NT2/D1 (cell line): ENCODE results near the gene ERC1.

Experiments
- DNase-seq: peaks from one replicate; pipeline ENCODE4 v3.0.0-alpha.2; 2011; ENCODE audit warnings: low read depth, low spot score
- H3K27me3 ChIP-seq: 2 replicates; pipeline ENCODE4 v1.6.0; 2011; ENCODE audit warnings: mild to moderate bottlenecking; ENCODE audit not compliant: insufficient read length, insufficient read depth
- H3K36me3 ChIP-seq: 2 replicates; pipeline ENCODE4 v1.6.1; 2011; ENCODE audit warnings: mild to moderate bottlenecking, low read length, mixed read lengths; ENCODE audit not compliant: insufficient read depth, insufficient read length
- H3K4me1 ChIP-seq: 2 replicates; pipeline ENCODE4 v1.5.1; 2011; ENCODE audit not compliant: insufficient read depth, insufficient read length
- H3K4me3 ChIP-seq: 2 replicates; pipeline ENCODE4 v1.5.1; 2011; ENCODE audit warnings: low read depth; ENCODE audit not compliant: insufficient read length
- H3K9ac ChIP-seq: 2 replicates; pipeline ENCODE4 v1.6.0; 2011; ENCODE audit warnings: low read depth; ENCODE audit not compliant: insufficient read length
- H3K9me3 ChIP-seq: 2 replicates; pipeline ENCODE4 v1.5.1; 2011; ENCODE audit warnings: mild to moderate bottlenecking, low read length; ENCODE audit not compliant: insufficient read depth
- SUZ12 ChIP-seq: IDR thresholded peaks from 2 replicates; pipeline ENCODE4 v1.6.1; 2011; ENCODE audit not compliant: insufficient read length, insufficient read depth; ENCODE audit errors: extremely low read depth
- YY1 ChIP-seq: IDR thresholded peaks from 2 replicates; pipeline ENCODE4 v1.6.1; 2011; ENCODE audit not compliant: insufficient read length, insufficient read depth
- ZNF274 ChIP-seq: IDR thresholded peaks from 2 replicates; pipeline ENCODE4 v1.6.1; 2011; ENCODE audit warnings: mild to moderate bottlenecking, low read depth, low read length

The ERC1 gene

DNA sequence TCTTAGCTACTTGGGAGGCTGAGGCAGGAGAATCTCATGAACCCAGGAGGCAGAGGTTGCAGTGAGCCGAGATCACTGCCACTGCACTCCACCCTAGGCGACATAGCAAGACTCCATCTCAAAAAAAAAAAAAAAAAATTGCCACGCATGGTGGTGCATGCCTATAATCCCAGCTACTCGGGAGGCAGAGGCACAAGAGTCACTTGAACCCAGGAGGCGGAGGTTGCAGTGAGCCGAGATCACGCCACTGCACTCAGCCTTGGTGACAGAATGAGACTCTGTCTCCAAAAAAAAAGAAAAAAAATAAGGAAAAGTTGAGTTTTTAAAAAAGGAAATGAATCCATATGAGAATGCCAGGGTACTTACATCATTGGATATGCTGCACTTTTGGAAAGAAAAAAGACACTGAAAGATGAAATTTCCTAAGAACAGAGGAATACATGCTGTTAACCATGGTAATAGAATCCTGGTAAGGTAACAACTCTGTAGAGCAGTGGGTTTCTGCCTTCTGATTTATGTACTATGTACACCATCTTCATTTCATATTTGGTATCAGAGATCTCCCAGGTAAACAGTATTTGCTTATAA, 222.7 kb downstream of the ERC1 start:
- no peaks in the 10 kb centered on the region for H3K9me3 ChIP-seq
- H3K4me3 ChIP-seq, result no peak overlapping the region
- no peak for DNase-seq
- no peak overlapping the region for H3K9ac ChIP-seq
- H3K36me3 ChIP-seq, result no peaks in the 10 kb centered on the region
- no peaks in the 10 kb centered on the region for H3K27me3 ChIP-seq
- TF ChIP-seq SUZ12 (no peak), YY1 (no peak), ZNF274 (no peak)
- no peaks in the 10 kb centered on the region for H3K4me1 ChIP-seq

DNA sequence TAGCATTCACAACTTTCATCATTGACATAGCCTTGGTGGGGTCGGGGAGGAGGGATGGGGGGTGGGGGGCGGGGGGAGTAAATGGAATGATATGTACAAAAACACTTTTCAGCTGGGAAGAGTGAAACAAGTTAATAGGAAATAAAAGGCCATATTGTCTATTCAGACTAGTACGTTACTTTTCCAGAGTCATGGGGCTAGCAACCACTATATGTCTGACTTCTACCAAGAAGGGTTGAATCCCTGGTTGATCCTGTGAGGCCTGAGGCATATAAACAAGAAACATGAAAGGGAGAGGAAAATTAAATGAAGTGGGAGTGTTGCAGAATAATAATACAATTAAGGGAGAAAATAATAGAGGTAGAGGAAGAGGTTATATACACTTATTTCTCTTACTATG, 225.5 kb downstream of the ERC1 start:
- Histone ChIP-seq H3K9ac (no peak overlapping the region), H3K36me3 (no peaks in the 10 kb centered on the region), H3K9me3 (no peaks in the 10 kb centered on the region), H3K4me1 (no peaks in the 10 kb centered on the region), H3K4me3 (no peak overlapping the region), H3K27me3 (no peaks in the 10 kb centered on the region)
- no peak for DNase-seq
- no peak for TF ChIP-seq SUZ12
- no peak for TF ChIP-seq ZNF274
- TF ChIP-seq YY1, result no peak

DNA sequence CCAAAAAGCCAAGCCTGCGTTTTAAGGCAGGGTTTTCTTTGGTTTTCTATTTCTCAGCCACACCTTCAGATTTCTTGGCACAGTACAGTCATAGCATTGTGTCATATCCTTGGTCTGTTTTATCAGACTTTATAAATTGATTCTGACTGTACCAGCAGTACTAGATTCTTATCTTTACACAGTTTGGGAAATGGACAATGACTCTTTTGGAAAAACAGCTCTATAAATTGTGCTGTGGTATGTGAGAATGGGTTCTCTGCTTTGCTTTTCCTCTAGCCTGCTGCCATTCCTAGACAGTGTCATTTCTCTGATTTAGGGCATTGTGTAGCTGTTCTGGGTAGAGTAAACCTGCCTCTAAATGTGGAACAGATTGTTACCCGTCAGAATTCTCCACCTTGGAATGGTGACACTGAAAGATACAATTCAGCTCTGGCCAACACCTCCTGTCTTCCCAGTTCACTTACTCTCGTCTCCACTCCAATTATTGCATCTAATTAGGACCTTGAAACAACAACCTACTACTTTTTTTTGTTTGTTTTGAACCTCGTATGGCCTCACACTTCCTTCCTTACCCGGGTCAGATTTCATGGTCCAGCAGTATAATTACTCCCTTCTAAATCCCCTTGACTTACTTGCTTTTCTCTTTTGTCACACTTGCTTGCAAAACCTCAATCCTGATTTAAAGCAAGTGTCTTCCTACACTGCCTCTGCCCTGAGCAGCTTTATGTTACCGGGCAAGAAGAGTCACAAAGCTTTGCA, 226.3 kb downstream of the ERC1 start:
- no peaks in the 10 kb centered on the region for H3K27me3 ChIP-seq
- H3K36me3 ChIP-seq, result no peaks in the 10 kb centered on the region
- no peaks in the 10 kb centered on the region for H3K4me1 ChIP-seq
- H3K9ac ChIP-seq, result no peak overlapping the region
- no peaks in the 10 kb centered on the region for H3K9me3 ChIP-seq
- no peak for DNase-seq
- TF ChIP-seq ZNF274 (no peak), YY1 (no peak), SUZ12 (no peak)
- H3K4me3 ChIP-seq, result no peak overlapping the region

DNA sequence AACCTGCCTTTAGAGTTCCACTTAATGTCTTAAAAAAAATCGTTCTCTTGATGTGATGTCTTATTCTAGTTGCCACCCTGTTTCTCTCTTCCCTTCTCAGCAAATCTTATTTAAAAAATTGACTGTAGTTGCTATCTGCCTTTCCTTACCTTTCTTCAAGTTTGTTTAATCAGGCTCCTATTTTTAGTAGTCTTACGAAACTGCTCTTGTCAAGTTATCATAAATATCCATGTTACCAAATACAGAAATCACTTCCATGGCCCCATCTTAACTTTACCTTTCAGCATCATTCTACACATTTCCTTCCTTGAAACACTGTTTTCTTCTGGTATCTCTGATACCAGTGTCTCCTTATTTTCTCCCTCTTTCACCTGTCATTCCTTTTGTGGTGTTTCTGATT, 227.3 kb downstream of the ERC1 start:
- H3K4me3 ChIP-seq, result no peak overlapping the region
- no peak for TF ChIP-seq SUZ12
- no peak for TF ChIP-seq YY1
- no peak for TF ChIP-seq ZNF274
- no peaks in the 10 kb centered on the region for H3K9me3 ChIP-seq
- H3K9ac ChIP-seq, result no peak overlapping the region
- H3K36me3 ChIP-seq, result no peaks in the 10 kb centered on the region
- no peaks in the 10 kb centered on the region for H3K27me3 ChIP-seq
- DNase-seq, result no peak
- H3K4me1 ChIP-seq, result no peaks in the 10 kb centered on the region

DNA sequence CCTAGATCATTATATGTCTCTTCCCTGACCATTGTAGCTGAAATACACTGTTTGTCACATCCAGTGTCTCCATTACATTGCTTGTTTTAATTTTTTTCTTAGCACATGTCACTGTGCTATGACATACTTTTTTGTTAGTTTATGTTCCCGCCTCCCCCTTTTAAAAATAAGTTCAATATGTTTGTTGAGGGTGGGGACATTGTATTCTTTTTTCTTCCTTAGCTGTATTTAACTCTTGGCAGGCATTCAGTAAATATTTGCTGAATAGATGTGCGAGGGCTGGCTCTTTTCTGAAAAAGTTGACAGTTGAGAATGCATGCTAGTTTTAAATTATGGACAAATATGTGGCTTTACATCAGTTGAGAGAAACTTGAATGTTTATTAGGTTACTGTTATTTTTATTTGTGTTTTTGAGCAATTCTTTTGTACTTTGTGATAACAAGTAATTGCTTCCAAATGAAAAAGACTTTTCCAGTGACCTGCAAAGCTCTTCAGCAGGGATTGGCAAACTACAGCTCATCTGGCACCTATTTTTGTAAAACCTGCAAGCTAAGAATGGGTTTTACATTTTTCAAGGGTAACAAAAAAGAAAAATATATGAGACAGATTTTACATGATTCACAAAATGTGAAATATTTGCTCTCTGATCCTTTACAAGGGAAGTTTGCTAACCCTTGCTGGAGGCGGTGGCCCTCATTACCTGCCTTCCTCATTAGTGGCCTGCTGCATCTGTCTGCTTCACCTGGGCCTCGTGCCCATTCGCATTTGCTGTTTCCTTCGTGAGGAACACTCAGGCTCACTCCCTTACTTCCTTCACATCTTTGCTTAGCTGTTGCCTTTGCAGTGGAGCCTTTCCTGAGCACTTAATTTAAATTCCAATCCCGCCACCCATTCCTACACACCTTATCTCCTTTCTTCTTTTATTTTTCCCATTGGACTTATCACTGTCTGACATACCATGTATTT, 229.4 kb downstream of the ERC1 start:
- Histone ChIP-seq H3K36me3 (no peaks in the 10 kb centered on the region), H3K27me3 (no peaks in the 10 kb centered on the region), H3K4me1 (no peaks in the 10 kb centered on the region), H3K4me3 (no peak overlapping the region), H3K9me3 (no peaks in the 10 kb centered on the region), H3K9ac (no peak overlapping the region)
- no peak for TF ChIP-seq YY1
- no peak for TF ChIP-seq SUZ12
- no peak for DNase-seq

DNA sequence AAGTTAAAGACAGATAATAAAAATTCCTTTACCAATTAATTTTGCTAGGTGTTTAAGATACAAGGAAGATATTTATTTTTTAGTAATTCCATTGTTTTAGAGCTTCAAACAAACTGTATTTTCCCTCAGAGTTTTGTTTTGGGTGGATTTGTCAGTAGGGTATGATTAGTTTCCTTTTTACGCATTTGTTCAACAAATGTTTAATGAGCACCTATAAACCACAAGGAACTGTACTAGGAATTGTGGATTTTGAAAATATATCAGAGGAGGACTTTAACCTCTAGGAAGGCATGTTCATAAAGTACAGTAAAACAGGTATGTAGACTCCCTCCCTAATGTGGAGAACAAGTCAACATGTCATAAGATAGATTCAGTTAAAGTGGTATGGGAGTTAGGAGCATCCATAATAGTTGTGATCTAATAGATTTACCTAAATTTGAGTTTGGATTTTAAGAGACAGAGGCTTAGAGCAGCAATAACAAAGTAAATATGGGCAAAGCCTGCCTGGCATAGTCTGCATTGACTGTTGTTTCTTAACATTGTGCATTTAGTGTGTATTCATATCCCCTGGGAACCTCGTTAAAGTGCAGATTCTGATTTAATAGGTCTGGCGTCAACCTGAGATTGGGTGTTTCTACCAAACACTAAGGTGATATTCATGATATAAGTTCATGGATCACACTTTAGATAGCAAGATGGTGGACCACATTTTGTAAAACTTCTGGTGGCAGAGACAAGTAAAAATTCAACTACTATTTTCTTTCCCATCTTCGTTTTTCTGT, 232.0 kb downstream of the ERC1 start:
- no peak overlapping the region for H3K4me3 ChIP-seq
- no peak overlapping the region for H3K9ac ChIP-seq
- H3K27me3 ChIP-seq, result no peaks in the 10 kb centered on the region
- H3K9me3 ChIP-seq, result no peaks in the 10 kb centered on the region
- no peak for DNase-seq
- no peaks in the 10 kb centered on the region for H3K4me1 ChIP-seq
- H3K36me3 ChIP-seq, result no peaks in the 10 kb centered on the region
- TF ChIP-seq ZNF274, result no peak
- TF ChIP-seq YY1, result no peak
- no peak for TF ChIP-seq SUZ12

DNA sequence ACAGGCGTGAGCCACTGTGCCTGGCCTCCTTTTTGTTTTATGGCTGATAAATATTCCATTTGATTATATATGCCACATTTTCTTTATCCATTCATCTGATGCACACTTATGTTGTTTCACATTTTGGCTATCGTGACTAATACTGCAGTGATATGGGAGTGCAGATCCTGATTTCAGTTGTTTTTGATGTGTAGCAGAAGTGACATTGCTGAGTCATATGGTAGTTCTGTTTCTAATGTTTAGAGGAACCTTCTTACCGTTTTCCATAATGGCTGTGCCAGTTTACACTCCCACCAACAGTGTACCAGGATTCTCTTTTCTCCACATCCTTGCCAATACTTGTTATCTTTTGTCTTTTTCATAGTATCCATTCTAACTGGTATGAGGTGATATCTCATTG, 235.9 kb downstream of the ERC1 start:
- Histone ChIP-seq H3K36me3 (no peaks in the 10 kb centered on the region), H3K9me3 (no peaks in the 10 kb centered on the region), H3K27me3 (no peaks in the 10 kb centered on the region), H3K4me3 (no peak overlapping the region), H3K4me1 (no peaks in the 10 kb centered on the region), H3K9ac (no peak overlapping the region)
- no peak for DNase-seq
- TF ChIP-seq ZNF274, result no peak
- TF ChIP-seq SUZ12, result no peak
- no peak for TF ChIP-seq YY1
